Stimulated activated CD4-positive, alpha-beta T cell treated with anti-CD3 and anti-CD28 coated beads, Interleukin-2, amount 100 ng/mL, for 48 hours (primary cell): Measurements from ENCODE around the gene COIL.
A peak's percentile ranks its signal among the peaks of the same experiment; 100 is the strongest.

Experiments
- DNase-seq, 2 donors: peaks; one replicate each; pipeline ENCODE4 v3.0.0-alpha.2; 2020

COIL gene

GRCh38 chr17:56899403-56899802, 61.4 kb downstream of the COIL start:
- DNase-seq = no peak

GRCh38 chr17:56898874-56899273, 62.0 kb downstream of the COIL start:
- DNase-seq = no peak

GRCh38 chr17:56897646-56898424, 63.0 kb downstream of the COIL start:
- no peak for DNase-seq

GRCh38 chr17:56896968-56897359, 63.9 kb downstream of the COIL start:
- no peak for DNase-seq

GRCh38 chr17:56896217-56896967, 64.5 kb downstream of the COIL start:
- no peak for DNase-seq

- DNase-seq = no peak
These were observed 65.9 kb downstream of the COIL start for GRCh38 chr17:56894859-56895455.

- no peak for DNase-seq
These were observed 67.3 kb downstream of the COIL start for GRCh38 chr17:56893503-56893902.

- DNase-seq = no peak
These were observed 68.5 kb downstream of the COIL start for GRCh38 chr17:56892333-56892732.

GRCh38 chr17:56891751-56892150, 69.1 kb downstream of the COIL start:
- peak; percentile 47 to 52 for DNase-seq

GRCh38 chr17:56890906-56891674, 69.8 kb downstream of the COIL start:
- DNase-seq = no peak

- DNase-seq = no peak
These were observed 70.5 kb downstream of the COIL start for GRCh38 chr17:56890390-56890789.
